OCI-LY1 (cell line): ENCODE measurements around the gene PKMYT1.

Source experiments
- H2AFZ ChIP-seq: fragments of 200-600 bp; sonication (generic), shearing (Covaris generic); 2 replicates; pipeline ENCODE4 v1.6.0; 2014; ENCODE audit warnings: antibody characterized with exemption, mild to moderate bottlenecking, low read length
- H3F3A ChIP-seq: fragments of 200-600 bp; sonication (generic), shearing (Covaris generic); 2 replicates; pipeline ENCODE4 v1.6.0; 2014; ENCODE audit warnings: mild to moderate bottlenecking, antibody characterized with exemption, low read length, moderate library complexity; ENCODE audit not compliant: insufficient read depth
- H3K27ac ChIP-seq: fragments of 200-600 bp; sonication (generic); 2 replicates; pipeline ENCODE4 v1.5.1; 2014; ENCODE audit warnings: low read length, mixed run types, mild to moderate bottlenecking, low read depth; ENCODE audit not compliant: poor library complexity, severe bottlenecking
- H3K27me3 ChIP-seq: fragments of 200-600 bp; sonication (generic); 2 replicates; pipeline ENCODE4 v1.6.0; 2014; ENCODE audit warnings: antibody characterized with exemption, mild to moderate bottlenecking, low read length, moderate library complexity; ENCODE audit not compliant: insufficient read depth
- H3K36me3 ChIP-seq: fragments of 200-600 bp; sonication (generic); 2 replicates; pipeline ENCODE4 v1.6.1; 2014; ENCODE audit warnings: mild to moderate bottlenecking, antibody characterized with exemption, low read length, moderate library complexity, mixed read lengths; ENCODE audit not compliant: insufficient read depth
- H3K4me1 ChIP-seq: fragments of 200-600 bp; sonication (generic); 2 replicates; pipeline ENCODE4 v1.5.1; 2014; ENCODE audit warnings: mild to moderate bottlenecking, low read length, moderate library complexity; ENCODE audit not compliant: insufficient read depth, severe bottlenecking
- H3K4me2 ChIP-seq: fragments of 200-600 bp; sonication (generic), shearing (Covaris generic); 2 replicates; pipeline ENCODE4 v1.6.1; 2014; ENCODE audit warnings: low read length
- H3K4me3 ChIP-seq: fragments of 200-600 bp; sonication (generic); 2 replicates; pipeline ENCODE4 v1.5.1; 2014; ENCODE audit warnings: low read length, low read depth, mild to moderate bottlenecking, mixed read lengths; ENCODE audit not compliant: poor library complexity, severe bottlenecking
- H3K79me2 ChIP-seq: fragments of 200-600 bp; shearing (Covaris generic); 2 replicates; pipeline ENCODE4 v1.6.1; 2016; ENCODE audit warnings: mixed run types, low read length, mixed read lengths; ENCODE audit not compliant: insufficient read depth
- H3K9ac ChIP-seq: fragments of 200-600 bp; sonication (generic), shearing (Covaris generic); 2 replicates; pipeline ENCODE4 v1.6.1; 2014; ENCODE audit warnings: mild to moderate bottlenecking, low read length, mixed read lengths
- H3K9me2 ChIP-seq: fragments of 200-600 bp; sonication (generic), shearing (Covaris generic); 2 replicates; pipeline ENCODE4 v1.6.1; 2014; ENCODE audit warnings: low read depth, mild to moderate bottlenecking, low read length, mixed read lengths
- H3K9me3 ChIP-seq: fragments of 200-600 bp; shearing (Covaris generic); 2 replicates; pipeline ENCODE4 v1.6.1; 2014; ENCODE audit warnings: low read length, mixed read lengths
- H4K20me1 ChIP-seq: fragments of 200-600 bp; sonication (generic), shearing (Covaris generic); 2 replicates; pipeline ENCODE4 v1.6.0; 2016; ENCODE audit warnings: mild to moderate bottlenecking, low read length; ENCODE audit not compliant: insufficient read depth
- CTCF ChIP-seq: fragments of 200-600 bp; sonication (generic), shearing (Covaris generic); IDR thresholded peaks from 2 replicates; pipeline ENCODE4 v1.5.1; 2017; ENCODE audit warnings: mild to moderate bottlenecking, antibody characterized with exemption, low read length, moderate library complexity, mixed read lengths
- EZH2 ChIP-seq: fragments of 200-600 bp; sonication (generic), shearing (Covaris generic); IDR thresholded peaks from 2 replicates; pipeline ENCODE4 v1.8.0; 2017; ENCODE audit warnings: borderline replicate concordance, mixed run types, mild to moderate bottlenecking, antibody characterized with exemption, low read length, moderate library complexity, mixed read lengths

The PKMYT1 gene

GRCh38 chr16:3026003-3026378, 45.7 kb upstream of the PKMYT1 start:
- H3K79me2 ChIP-seq: no peaks in the 10 kb centered on the region
- no peak overlapping the region for H3K27ac ChIP-seq
- no peak for TF ChIP-seq EZH2
- no peak for TF ChIP-seq CTCF
- no peak overlapping the region for H3K9ac ChIP-seq
- H2AFZ ChIP-seq: no peak overlapping the region
- H3K27me3 ChIP-seq: peaks cover 3% of the 10 kb centered on the region
- H3F3A ChIP-seq: no peaks in the 10 kb centered on the region
- peaks cover 11% of the 10 kb centered on the region for H3K36me3 ChIP-seq
- no peak overlapping the region for H3K4me2 ChIP-seq
- H3K4me1 ChIP-seq: peaks cover 31% of the 10 kb centered on the region
- no peaks in the 10 kb centered on the region for H3K9me2 ChIP-seq
- no peaks in the 10 kb centered on the region for H4K20me1 ChIP-seq
- H3K9me3 ChIP-seq: no peaks in the 10 kb centered on the region
- no peak overlapping the region for H3K4me3 ChIP-seq

GRCh38 chr16:3025032-3026002, 45.1 kb upstream of the PKMYT1 start:
- Histone ChIP-seq H3K79me2 (no peaks in the 10 kb centered on the region), H3K4me3 (no peak overlapping the region), H3K4me2 (no peak overlapping the region), H3K9me3 (no peaks in the 10 kb centered on the region), H4K20me1 (no peaks in the 10 kb centered on the region), H3K9me2 (no peaks in the 10 kb centered on the region), H3K27ac (no peak overlapping the region), H3K9ac (no peak overlapping the region), H3K4me1 (peaks cover 38% of the 10 kb centered on the region), H3K27me3 (peaks cover 3% of the 10 kb centered on the region), H3F3A (no peaks in the 10 kb centered on the region), H3K36me3 (peaks cover 11% of the 10 kb centered on the region), H2AFZ (no peak overlapping the region)
- TF ChIP-seq EZH2 (no peak), CTCF (no peak)

- Histone ChIP-seq H3K36me3 (peaks cover 11% of the 10 kb centered on the region), H3K9me3 (no peaks in the 10 kb centered on the region), H3F3A (no peaks in the 10 kb centered on the region), H3K4me3 (peak within 1 kb of the TSS; percentile 71), H4K20me1 (no peaks in the 10 kb centered on the region), H3K4me2 (peak within 1 kb of the TSS; percentile 90), H3K27ac (peak within 1 kb of the TSS; percentile 81), H3K27me3 (no peaks in the 10 kb centered on the region; the same call in 1 of the 2 replicates), H3K9ac (peak within 1 kb of the TSS; percentile 89), H3K9me2 (no peaks in the 10 kb centered on the region), H3K4me1 (peaks cover 38% of the 10 kb centered on the region), H3K79me2 (no peaks in the 10 kb centered on the region), H2AFZ (no peak within 1 kb of the TSS)
- no peak for TF ChIP-seq CTCF
- no peak for TF ChIP-seq EZH2
Measured at GRCh38 chr16:3023669-3024478, 43.6 kb upstream of the PKMYT1 start, which contains the start of the genes HCFC1R1 and THOC6. HCFC1R1 (minus strand) TSS chr16:3023942; CDS start chr16:3023941, 1 bp downstream. THOC6 (plus strand) TSS chr16:3024035; CDS start chr16:3024327, 292 bp downstream.
